Muscle of leg (tissue), 11 donors: ENCODE results near the gene SPTBN5. TPM values are rescaled to one million over a fixed set of nuclear protein-coding genes. Genes with fewer than 3 reads are reported as not detected.

Experiments used
- DNase-seq: peaks from one replicate; pipeline ENCODE4 v3.0.0; 2013
- H3K27ac ChIP-seq: one replicate; pipeline ENCODE4 v1.5.1; 2013; ENCODE audit warnings: mild to moderate bottlenecking, low read length, control low read depth
- H3K27me3 ChIP-seq: one replicate; pipeline ENCODE4 v1.6.1; 2013; ENCODE audit warnings: low read length; ENCODE audit not compliant: control insufficient read depth, insufficient read depth
- H3K36me3 ChIP-seq: one replicate; pipeline ENCODE4 v1.6.1; 2013; ENCODE audit warnings: low read length; ENCODE audit not compliant: control insufficient read depth, insufficient read depth
- H3K4me1 ChIP-seq: one replicate; pipeline ENCODE4 v1.6.1; 2013; ENCODE audit warnings: low read length; ENCODE audit not compliant: control insufficient read depth, insufficient read depth
- H3K4me3 ChIP-seq: one replicate; pipeline ENCODE4 v1.5.1; 2013; ENCODE audit warnings: low read length, control low read depth
- H3K9me3 ChIP-seq: replicated peaks from 2 replicates; pipeline ENCODE4 v1.6.1; 2013; ENCODE audit warnings: low read depth, low read length; ENCODE audit not compliant: control insufficient read depth
- WGBS: methylation state at CpG from one replicate; pipeline ENCODE4 v1.1.5; 2013; ENCODE audit warnings: missing lambda C conversion rate; ENCODE audit not compliant: insufficient coverage; 5-methylcytosine and 5-hydroxymethylcytosine counted together
- polyA plus RNA-seq, 8 donors: library from polyadenylated mRNA; unstranded; fragments of 120-200 nt; gene quantifications; one replicate each; pipeline versions ENCODE4 v1.2.1 to v1.2.3, GENCODE V29; 2013; ENCODE audit warnings: inconsistent platforms in 1 of 8, low replicate concordance in 1 of 8; ENCODE audit not compliant: insufficient read length in 8 of 8, insufficient read depth in 1 of 8
- total RNA-seq: library from RNA; stranded (reverse); fragments of 120-200 nt; gene quantifications from one replicate; pipeline ENCODE4 v1.2.4, GENCODE V29; 2013

SPTBN5 gene
- total and polyA plus RNA-seq, 9 donors: 1.8 to 9.4 (median 4.1) TPM

DNA sequence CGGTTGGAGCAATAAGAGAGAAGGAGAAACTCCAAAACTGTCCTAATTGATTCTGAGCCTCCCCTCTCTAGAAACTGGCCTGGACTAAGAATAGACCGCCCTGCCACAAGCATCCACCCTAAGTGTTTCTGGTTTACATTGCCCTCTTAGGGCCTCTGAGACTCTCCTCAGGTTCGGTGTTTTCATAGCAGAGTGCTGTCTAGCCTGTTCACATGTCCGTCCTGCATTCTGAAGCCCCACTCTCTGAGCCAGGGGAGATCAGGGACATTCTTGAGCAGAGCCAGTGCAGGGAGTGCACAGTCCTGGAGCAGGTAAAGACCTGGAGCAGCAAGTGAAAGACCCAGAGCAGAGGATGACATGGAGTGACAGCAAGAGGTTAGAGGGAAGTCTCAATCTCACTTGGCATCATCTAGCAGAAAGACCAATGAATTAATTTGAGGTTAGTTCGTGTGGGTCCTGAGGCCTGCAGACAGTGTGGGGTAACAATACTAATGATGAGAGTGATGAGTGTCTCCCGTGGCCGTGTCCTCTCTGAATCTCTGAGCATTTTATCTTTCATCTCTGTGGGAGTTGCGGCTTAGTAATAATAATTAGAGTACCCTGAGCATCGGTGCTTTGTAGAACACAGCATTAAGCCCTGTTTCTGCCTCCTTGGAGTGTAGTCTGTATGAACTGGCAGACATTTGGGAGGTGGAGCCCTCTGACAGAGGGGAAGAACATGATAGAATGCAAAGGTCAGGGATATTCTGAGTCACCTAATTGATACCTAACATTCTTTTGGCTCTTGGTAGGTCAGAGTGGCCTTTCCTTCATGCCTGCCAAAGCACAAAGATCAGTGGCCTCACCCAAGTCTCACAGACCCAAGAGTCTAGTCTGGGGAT is 95.0 kb downstream of the SPTBN5 start:
- 72% methylated on average over 5 of the region's 9 CpGs for WGBS
- no peaks in the 10 kb centered on the region for H3K27me3 ChIP-seq
- no peak for DNase-seq
- H3K9me3 ChIP-seq: no peaks in the 10 kb centered on the region
- peaks cover 12% of the 10 kb centered on the region for H3K36me3 ChIP-seq
- H3K27ac ChIP-seq: no peak overlapping the region
- no peak overlapping the region for H3K4me3 ChIP-seq
- H3K4me1 ChIP-seq: peaks cover 9% of the 10 kb centered on the region

Other genes starting within 250 kb of the SPTBN5 start
- 57.8 TPM for gene MGA, start 233.6 kb downstream of the SPTBN5 start, total RNA-seq
- 10 to 100 TPM; 11.0 to 26.0 (median 20.4) TPM for gene MGA, start 233.6 kb downstream of the SPTBN5 start, polyA plus RNA-seq
- gene MAPKBP1, start 119.6 kb downstream of the SPTBN5 start, total RNA-seq: 14.4 TPM
- 10 to 100 TPM in 4 of 8 donors, 1 to 10 TPM in 4; 7.4 to 13.5 (median 9.9) TPM for gene MAPKBP1, start 119.6 kb downstream of the SPTBN5 start, polyA plus RNA-seq
- 8.2 TPM for gene JMJD7, start 66.0 kb downstream of the SPTBN5 start, total RNA-seq
- 10 to 100 TPM in 3 of 8 donors, 1 to 10 TPM in 5; 5.1 to 11.1 (median 8.2) TPM for gene JMJD7, start 66.0 kb downstream of the SPTBN5 start, polyA plus RNA-seq
- gene PLA2G4B, start 55.2 kb downstream of the SPTBN5 start, total RNA-seq: 7.2 TPM
- 10 to 100 TPM in 2 of 8 donors, 1 to 10 TPM in 6; 3.4 to 11.7 (median 7.2) TPM for gene PLA2G4B, start 55.2 kb downstream of the SPTBN5 start, polyA plus RNA-seq
- 23.1 TPM for gene EHD4, start 78.5 kb upstream of the SPTBN5 start, total RNA-seq
- 10 to 100 TPM; 26.8 to 38.8 (median 31.0) TPM for gene EHD4, start 78.5 kb upstream of the SPTBN5 start, polyA plus RNA-seq
- gene PLA2G4E, start 127.0 kb upstream of the SPTBN5 start, total RNA-seq: 0.80 TPM
- gene PLA2G4E, start 127.0 kb upstream of the SPTBN5 start, polyA plus RNA-seq: 1 to 10 TPM in 5 of 8 donors, under 1 TPM in 3; 0.44 to 2.3 (median 1.0) TPM
- not detected for gene PLA2G4D, start 200.5 kb upstream of the SPTBN5 start, total RNA-seq
- gene PLA2G4D, start 200.5 kb upstream of the SPTBN5 start, polyA plus RNA-seq: under 1 TPM in 7 of 8 donors, not detected in 1; 0.04 to 0.22 (median 0.08) TPM